Fibroblast of lung (primary cell): Measurements from ENCODE around the gene MSGN1. TPM values are rescaled to one million over a fixed set of nuclear protein-coding genes. Genes with fewer than 3 reads are reported as not detected.

Source experiments
- DNase-seq, 2 donors: peaks; one replicate each; pipeline versions ENCODE4 v3.0.0 to v3.0.0-alpha.2; 2010; ENCODE audit warnings: low read depth in 2 of 2
- H2AFZ ChIP-seq: 2 replicates; pipeline ENCODE4 v1.5.1; 2012; ENCODE audit warnings: low read length, control low read depth, inconsistent platforms
- H3K27ac ChIP-seq: 2 replicates; pipeline ENCODE4 v1.5.1; 2011; ENCODE audit warnings: low read length, control low read depth; ENCODE audit not compliant: insufficient read depth
- H3K27me3 ChIP-seq: 2 replicates; pipeline ENCODE4 v1.5.1; 2011; ENCODE audit warnings: mild to moderate bottlenecking, low read length; ENCODE audit not compliant: control insufficient read depth, insufficient read depth
- H3K36me3 ChIP-seq: 2 replicates; pipeline ENCODE4 v1.5.1; 2011; ENCODE audit warnings: low read length; ENCODE audit not compliant: control insufficient read depth, insufficient read depth
- H3K4me1 ChIP-seq: 2 replicates; pipeline ENCODE4 v1.5.1; 2011; ENCODE audit warnings: low read length; ENCODE audit not compliant: control insufficient read depth, insufficient read depth; ENCODE audit errors: extremely low read depth
- H3K4me2 ChIP-seq: 2 replicates; pipeline ENCODE4 v1.5.1; 2011; ENCODE audit warnings: low read length, control low read depth; ENCODE audit not compliant: insufficient read depth; ENCODE audit errors: extremely low read depth
- H3K4me3 ChIP-seq, 4 experiments: fragments of 200-600 bp in 1 of 4; sonication (generic) in 1 of 4; replicated peaks in 1 of 4; 2 replicates each; pipeline ENCODE4 v1.5.1; 2011 to 2016; ENCODE audit warnings: low read length in 4 of 4, low read depth in 3 of 4, mild to moderate bottlenecking in 3 of 4, control low read depth in 2 of 4, inconsistent platforms in 1 of 4, mixed read lengths in 1 of 4; ENCODE audit not compliant: insufficient read depth in 1 of 4; ENCODE audit errors: control extremely low read depth in 1 of 4
- H3K79me2 ChIP-seq: 2 replicates; pipeline ENCODE4 v1.5.1; 2012; ENCODE audit warnings: mild to moderate bottlenecking, low read length, inconsistent platforms; ENCODE audit not compliant: control insufficient read depth, insufficient read depth
- H3K9ac ChIP-seq: 2 replicates; pipeline ENCODE4 v1.5.1; 2011; ENCODE audit warnings: mild to moderate bottlenecking, low read length, control low read depth; ENCODE audit not compliant: insufficient read depth
- H3K9me3 ChIP-seq: 2 replicates; pipeline ENCODE4 v1.5.1; 2012; ENCODE audit warnings: low read depth, low read length; ENCODE audit not compliant: control insufficient read depth, insufficient read depth
- H4K20me1 ChIP-seq: 2 replicates; pipeline ENCODE4 v1.5.1; 2011; ENCODE audit warnings: low read length; ENCODE audit not compliant: control insufficient read depth, insufficient read depth; ENCODE audit errors: extremely low read depth
- EZH2 ChIP-seq: IDR thresholded peaks from 2 replicates; pipeline ENCODE4 v1.5.1; 2012; ENCODE audit warnings: low read length, control low read depth, mild to moderate bottlenecking; ENCODE audit errors: missing control alignments
- polyA plus RNA-seq, 2 donors: library from polyadenylated mRNA; depleted of rRNA in 1 of 2; stranded (reverse) in 1 of 2; unstranded in 1 of 2; fragments of >200 nt; gene quantifications; 2 replicates each; pipeline ENCODE4 v1.2.1, GENCODE V29; 2011 to 2012; ENCODE audit warnings: missing spikeins in 1 of 2
- total RNA-seq: library from RNA; depleted of rRNA; stranded (reverse); fragments of >200 nt; gene quantifications from 2 replicates; pipeline ENCODE4 v1.2.1, GENCODE V29; 2014
- TF ChIP-seq, protein P1 (sequence below), 2 donors: IDR thresholded peaks in 1 of 2; conservative IDR thresholded peaks in 1 of 2; 1 replicate in 1 of 2; 2 replicates in 1 of 2; pipeline ENCODE4 v1.5.1; 2011 to 2012; ENCODE audit warnings: low read length in 2 of 2, control low read depth in 1 of 2, inconsistent platforms in 1 of 2, low read depth in 1 of 2, mild to moderate bottlenecking in 1 of 2

Gene MSGN1
- total and polyA plus RNA-seq, 2 donors (not counting 1 experiment from before 2014, with no cell fraction given) = not detected

DNA sequence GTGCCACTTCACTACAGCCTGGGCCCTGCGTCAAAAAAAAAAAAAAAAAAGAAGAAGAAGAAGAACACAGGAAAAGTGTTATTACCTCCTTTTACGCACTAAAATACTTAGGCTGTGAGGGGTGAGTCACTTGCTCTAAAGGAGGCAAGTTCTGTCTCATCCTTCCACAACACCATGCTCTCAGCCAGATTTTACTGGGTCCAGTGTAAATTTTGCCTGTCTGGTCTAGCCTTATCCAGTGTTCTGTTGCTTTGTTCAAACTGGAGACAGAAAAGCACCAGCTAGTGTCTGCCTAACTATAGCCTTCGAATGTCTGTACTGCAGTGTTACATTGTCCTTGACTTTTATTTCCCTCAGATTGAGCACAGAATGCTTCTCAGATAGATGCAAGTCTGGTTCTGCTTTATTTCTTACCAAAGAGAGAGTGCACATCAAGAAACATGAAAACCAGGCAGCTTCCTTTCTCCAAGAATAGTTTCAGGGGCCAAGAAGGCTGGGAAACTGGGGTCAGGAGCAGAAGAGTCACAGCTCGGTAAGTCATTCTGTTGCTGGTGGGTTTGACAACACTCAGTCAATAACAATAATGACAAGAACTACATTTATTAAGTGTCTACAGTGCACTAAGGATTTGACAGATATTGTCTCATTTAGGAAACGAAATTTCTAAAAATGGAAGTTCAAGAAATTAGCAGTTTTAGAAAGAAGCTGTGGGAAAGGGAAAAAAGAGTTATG, 3.1 kb upstream of the MSGN1 start:
- peak in 1 of 2 donors; percentile 45 for DNase-seq
- peak overlapping the region; percentile 2 for H3K4me2 ChIP-seq

GRCh38 chr2:17813742-17814473, 2.4 kb upstream of the MSGN1 start:
- Histone ChIP-seq H3K79me2 (no peaks in the 10 kb centered on the region), H3K27ac (peak overlapping the region; percentile 33), H3K9me3 (no peaks in the 10 kb centered on the region), H3K4me3 (peak overlapping the region in 1 of 4 experiments; percentile 5), H3K27me3 (no peaks in the 10 kb centered on the region), H3K4me1 (peaks cover 2% of the 10 kb centered on the region), H3K4me2 (no peak overlapping the region), H3K9ac (no peak overlapping the region), H4K20me1 (no peaks in the 10 kb centered on the region), H3K36me3 (no peaks in the 10 kb centered on the region), H2AFZ (no peak overlapping the region)
- TF ChIP-seq EZH2 = no peak
- TF ChIP-seq, protein P1, sequence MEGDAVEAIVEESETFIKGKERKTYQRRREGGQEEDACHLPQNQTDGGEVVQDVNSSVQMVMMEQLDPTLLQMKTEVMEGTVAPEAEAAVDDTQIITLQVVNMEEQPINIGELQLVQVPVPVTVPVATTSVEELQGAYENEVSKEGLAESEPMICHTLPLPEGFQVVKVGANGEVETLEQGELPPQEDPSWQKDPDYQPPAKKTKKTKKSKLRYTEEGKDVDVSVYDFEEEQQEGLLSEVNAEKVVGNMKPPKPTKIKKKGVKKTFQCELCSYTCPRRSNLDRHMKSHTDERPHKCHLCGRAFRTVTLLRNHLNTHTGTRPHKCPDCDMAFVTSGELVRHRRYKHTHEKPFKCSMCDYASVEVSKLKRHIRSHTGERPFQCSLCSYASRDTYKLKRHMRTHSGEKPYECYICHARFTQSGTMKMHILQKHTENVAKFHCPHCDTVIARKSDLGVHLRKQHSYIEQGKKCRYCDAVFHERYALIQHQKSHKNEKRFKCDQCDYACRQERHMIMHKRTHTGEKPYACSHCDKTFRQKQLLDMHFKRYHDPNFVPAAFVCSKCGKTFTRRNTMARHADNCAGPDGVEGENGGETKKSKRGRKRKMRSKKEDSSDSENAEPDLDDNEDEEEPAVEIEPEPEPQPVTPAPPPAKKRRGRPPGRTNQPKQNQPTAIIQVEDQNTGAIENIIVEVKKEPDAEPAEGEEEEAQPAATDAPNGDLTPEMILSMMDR (conservative IDR thresholded peaks at IDR 0.05 in 1 of 2, IDR thresholded peaks at IDR 0.05 in 1 of 2; ENCODE audit: low read depth in 1 of 2, low read length in 2 of 2) = no peak
- peak in 1 of 2 donors; percentile 18 for DNase-seq

More for the DNA sequence above, 3.1 kb upstream of the MSGN1 start:
- Histone ChIP-seq H3K27me3 (no peaks in the 10 kb centered on the region), H3K9ac (no peak overlapping the region), H3K4me1 (peaks cover 2% of the 10 kb centered on the region), H3K4me3 (no peak overlapping the region), H4K20me1 (no peaks in the 10 kb centered on the region), H3K79me2 (no peaks in the 10 kb centered on the region), H3K9me3 (no peaks in the 10 kb centered on the region), H3K36me3 (no peaks in the 10 kb centered on the region), H3K27ac (peak overlapping the region; percentile 33), H2AFZ (no peak overlapping the region)
- no peak for TF ChIP-seq EZH2
- TF ChIP-seq, protein P1 (conservative IDR thresholded peaks at IDR 0.05 in 1 of 2, IDR thresholded peaks at IDR 0.05 in 1 of 2; ENCODE audit: low read depth in 1 of 2, low read length in 2 of 2) = no peak

DNA sequence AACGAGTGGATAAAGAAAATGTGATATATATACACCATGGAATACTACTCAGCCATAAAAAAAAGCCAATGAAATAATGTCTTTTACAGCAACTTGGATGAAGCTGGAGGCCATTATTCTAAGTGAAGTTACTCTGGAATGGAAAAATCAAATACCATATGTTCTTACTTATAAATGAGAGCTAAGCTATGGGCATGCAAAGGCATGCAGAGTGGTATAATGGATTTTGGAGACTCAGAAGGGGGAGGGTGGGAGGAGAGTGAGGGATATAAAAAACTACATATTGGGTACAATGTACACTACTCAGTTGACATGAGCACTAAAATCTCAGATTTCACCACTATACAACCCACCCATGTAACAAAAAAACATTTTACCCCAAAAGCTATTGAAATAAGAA, 1.7 kb upstream of the MSGN1 start:
- no peaks in the 10 kb centered on the region for H3K36me3 ChIP-seq
- H2AFZ ChIP-seq = no peak overlapping the region
- H3K79me2 ChIP-seq = no peaks in the 10 kb centered on the region
- peaks cover 2% of the 10 kb centered on the region for H3K4me1 ChIP-seq
- no peak overlapping the region for H3K4me3 ChIP-seq
- no peak overlapping the region for H3K9ac ChIP-seq
- TF ChIP-seq, protein P1 (conservative IDR thresholded peaks at IDR 0.05 in 1 of 2, IDR thresholded peaks at IDR 0.05 in 1 of 2; ENCODE audit: low read depth in 1 of 2, low read length in 2 of 2) = no peak
- TF ChIP-seq EZH2 = no peak
- no peak overlapping the region for H3K27ac ChIP-seq
- H4K20me1 ChIP-seq = no peaks in the 10 kb centered on the region
- DNase-seq = no peak
- H3K27me3 ChIP-seq = no peaks in the 10 kb centered on the region
- H3K9me3 ChIP-seq = no peaks in the 10 kb centered on the region
- H3K4me2 ChIP-seq = no peak overlapping the region
